IPS DF 6.9 (cell line): ENCODE results near the gene CACNG3.
A peak's percentile ranks its signal among the peaks of the same experiment; 100 is the strongest.

Source experiments
- DNase-seq: peaks from one replicate; pipeline ENCODE4 v3.0.0-alpha.2; 2013; ENCODE audit warnings: low read depth, low spot score
- H3K27ac ChIP-seq: one replicate; pipeline ENCODE4 v1.5.1; 2013; ENCODE audit warnings: low read length, control low read depth
- H3K27me3 ChIP-seq: 2 replicates; pipeline ENCODE4 v1.6.1; 2013; ENCODE audit warnings: mild to moderate bottlenecking, low read length; ENCODE audit not compliant: control insufficient read depth, insufficient read depth
- H3K36me3 ChIP-seq: 2 replicates; pipeline ENCODE4 v1.6.1; 2013; ENCODE audit warnings: low read length; ENCODE audit not compliant: control insufficient read depth, insufficient read depth
- H3K4me1 ChIP-seq: 2 replicates; pipeline ENCODE4 v1.6.1; 2013; ENCODE audit warnings: low read length; ENCODE audit not compliant: control insufficient read depth, insufficient read depth
- H3K4me3 ChIP-seq: 2 replicates; pipeline ENCODE4 v1.5.1; 2013; ENCODE audit warnings: mild to moderate bottlenecking, low read length
- H3K9me3 ChIP-seq: 2 replicates; pipeline ENCODE4 v1.6.1; 2013; ENCODE audit warnings: low read length, inconsistent platforms; ENCODE audit not compliant: control insufficient read depth, insufficient read depth
- WGBS: extraction: QIAGEN DNeasy Blood & Tissue Kit; methylation state at CpG from one replicate; pipeline ENCODE4 v1.1.7; 2013; ENCODE audit warnings: mixed read lengths, missing lambda C conversion rate; ENCODE audit not compliant: insufficient read length, insufficient coverage; 5-methylcytosine and 5-hydroxymethylcytosine counted together

CACNG3 gene

GRCh38 chr16:24378999-24379398, 122.9 kb downstream of the CACNG3 start:
- no peaks in the 10 kb centered on the region for H3K4me1 ChIP-seq
- WGBS: no CpG with 5 or more reads among the region's 2 CpGs
- no peak overlapping the region for H3K4me3 ChIP-seq
- no peaks in the 10 kb centered on the region for H3K27me3 ChIP-seq
- H3K27ac ChIP-seq: no peak overlapping the region
- no peak for DNase-seq
- H3K9me3 ChIP-seq: peaks cover 5% of the 10 kb centered on the region
- H3K36me3 ChIP-seq: no peaks in the 10 kb centered on the region

GRCh38 chr16:24381470-24382118, 125.5 kb downstream of the CACNG3 start:
- no peak for DNase-seq
- no CpG with 5 or more reads among the region's 2 CpGs for WGBS
- H3K27ac ChIP-seq: no peak overlapping the region
- H3K36me3 ChIP-seq: no peaks in the 10 kb centered on the region
- no peak overlapping the region for H3K4me3 ChIP-seq
- no peaks in the 10 kb centered on the region for H3K4me1 ChIP-seq
- H3K9me3 ChIP-seq: peaks cover 5% of the 10 kb centered on the region
- H3K27me3 ChIP-seq: no peaks in the 10 kb centered on the region

- no peak overlapping the region for H3K4me3 ChIP-seq
- no CpG with 5 or more reads among the region's 5 CpGs for WGBS
- peaks cover 5% of the 10 kb centered on the region for H3K9me3 ChIP-seq
- H3K4me1 ChIP-seq: no peaks in the 10 kb centered on the region
- H3K27ac ChIP-seq: no peak overlapping the region
- H3K27me3 ChIP-seq: no peaks in the 10 kb centered on the region
- peak; percentile 22 for DNase-seq
- no peaks in the 10 kb centered on the region for H3K36me3 ChIP-seq
Observed at GRCh38 chr16:24382762-24383407, 126.8 kb downstream of the CACNG3 start.

- no CpG with 5 or more reads among the region's 8 CpGs for WGBS
- no peak for DNase-seq
- no peaks in the 10 kb centered on the region for H3K4me1 ChIP-seq
- no peaks in the 10 kb centered on the region for H3K36me3 ChIP-seq
- no peak overlapping the region for H3K27ac ChIP-seq
- no peak overlapping the region for H3K4me3 ChIP-seq
- no peaks in the 10 kb centered on the region for H3K9me3 ChIP-seq
- no peaks in the 10 kb centered on the region for H3K27me3 ChIP-seq
Observed at GRCh38 chr16:24394341-24394740, 138.2 kb downstream of the CACNG3 start.

- Histone ChIP-seq H3K4me1 (no peaks in the 10 kb centered on the region), H3K27ac (no peak overlapping the region), H3K36me3 (no peaks in the 10 kb centered on the region), H3K9me3 (no peaks in the 10 kb centered on the region), H3K27me3 (no peaks in the 10 kb centered on the region), H3K4me3 (no peak overlapping the region)
- no peak for DNase-seq
- WGBS: no CpG with 5 or more reads among the region's 6 CpGs
Observed at GRCh38 chr16:24396350-24397271, 140.5 kb downstream of the CACNG3 start.

- no CpG with 5 or more reads among the region's 4 CpGs for WGBS
- no peaks in the 10 kb centered on the region for H3K36me3 ChIP-seq
- no peaks in the 10 kb centered on the region for H3K9me3 ChIP-seq
- H3K27ac ChIP-seq: no peak overlapping the region
- H3K27me3 ChIP-seq: no peaks in the 10 kb centered on the region
- no peaks in the 10 kb centered on the region for H3K4me1 ChIP-seq
- no peak for DNase-seq
- no peak overlapping the region for H3K4me3 ChIP-seq
Observed at GRCh38 chr16:24409045-24409444, 152.9 kb downstream of the CACNG3 start.
